ENCODE data around the gene VSTM2L. TPM values are rescaled to one million over a fixed set of nuclear protein-coding genes. Genes with fewer than 3 reads are reported as not detected.

The VSTM2L gene
- total and polyA plus RNA-seq, 2 donors (not counting 1 experiment from before 2014, with no cell fraction given): 0.66 to 1.7 TPM

DNA sequence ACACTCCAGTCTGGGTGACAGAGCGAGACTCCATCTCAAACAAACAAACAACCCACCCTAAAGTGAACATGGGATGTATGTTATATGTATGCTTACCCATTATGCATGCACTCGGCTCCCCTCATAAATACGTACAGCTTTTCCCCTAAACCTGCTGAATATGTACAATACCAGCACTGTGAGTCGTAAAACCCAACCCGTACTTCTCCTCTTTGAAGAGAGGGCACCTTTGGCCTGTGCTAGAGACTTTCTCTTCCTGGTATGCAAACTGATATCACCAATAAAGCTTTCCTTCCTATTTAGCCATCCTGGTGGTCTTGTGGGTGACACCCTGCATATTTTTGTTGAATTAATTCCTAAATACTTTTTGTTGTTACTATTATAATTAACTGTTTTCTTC, 51.3 kb downstream of the VSTM2L start:
- Histone ChIP-seq H3K4me2 (ENCODE audit: extremely low read depth, insufficient read depth, low read length) (no peak overlapping the region), H3K9me3 (ENCODE audit: control insufficient read depth, insufficient read depth, low read depth, low read length) (no peaks in the 10 kb centered on the region), H3K9ac (ENCODE audit: insufficient read depth, low read length) (no peak overlapping the region), H4K20me1 (ENCODE audit: control insufficient read depth, extremely low read depth, insufficient read depth, low read length) (no peaks in the 10 kb centered on the region), H3K36me3 (ENCODE audit: control insufficient read depth, insufficient read depth, low read length) (no peaks in the 10 kb centered on the region), H3K4me3 (replicated peaks in 1 of 4; ENCODE audit: control extremely low read depth in 1 of 4, insufficient read depth in 1 of 4, low read depth in 3 of 4, low read length in 4 of 4) (no peak overlapping the region), H3K27me3 (ENCODE audit: control insufficient read depth, insufficient read depth, low read length) (peaks cover 11% of the 10 kb centered on the region), H3K27ac (ENCODE audit: insufficient read depth, low read length) (no peak overlapping the region), H2AFZ (ENCODE audit: low read length) (no peak overlapping the region), H3K4me1 (ENCODE audit: control insufficient read depth, extremely low read depth, insufficient read depth, low read length) (no peaks in the 10 kb centered on the region), H3K79me2 (ENCODE audit: control insufficient read depth, insufficient read depth, low read length) (no peaks in the 10 kb centered on the region)
- TF ChIP-seq, protein P1, sequence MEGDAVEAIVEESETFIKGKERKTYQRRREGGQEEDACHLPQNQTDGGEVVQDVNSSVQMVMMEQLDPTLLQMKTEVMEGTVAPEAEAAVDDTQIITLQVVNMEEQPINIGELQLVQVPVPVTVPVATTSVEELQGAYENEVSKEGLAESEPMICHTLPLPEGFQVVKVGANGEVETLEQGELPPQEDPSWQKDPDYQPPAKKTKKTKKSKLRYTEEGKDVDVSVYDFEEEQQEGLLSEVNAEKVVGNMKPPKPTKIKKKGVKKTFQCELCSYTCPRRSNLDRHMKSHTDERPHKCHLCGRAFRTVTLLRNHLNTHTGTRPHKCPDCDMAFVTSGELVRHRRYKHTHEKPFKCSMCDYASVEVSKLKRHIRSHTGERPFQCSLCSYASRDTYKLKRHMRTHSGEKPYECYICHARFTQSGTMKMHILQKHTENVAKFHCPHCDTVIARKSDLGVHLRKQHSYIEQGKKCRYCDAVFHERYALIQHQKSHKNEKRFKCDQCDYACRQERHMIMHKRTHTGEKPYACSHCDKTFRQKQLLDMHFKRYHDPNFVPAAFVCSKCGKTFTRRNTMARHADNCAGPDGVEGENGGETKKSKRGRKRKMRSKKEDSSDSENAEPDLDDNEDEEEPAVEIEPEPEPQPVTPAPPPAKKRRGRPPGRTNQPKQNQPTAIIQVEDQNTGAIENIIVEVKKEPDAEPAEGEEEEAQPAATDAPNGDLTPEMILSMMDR (conservative IDR thresholded peaks at IDR 0.05 in 1 of 2, IDR thresholded peaks at IDR 0.05 in 1 of 2; ENCODE audit: low read depth in 1 of 2, low read length in 2 of 2): no peak
- no peak for TF ChIP-seq EZH2 (IDR thresholded peaks at IDR 0.05; ENCODE audit: low read length, missing control alignments)
- no peak for DNase-seq (ENCODE audit: low read depth in 2 of 2)

DNA sequence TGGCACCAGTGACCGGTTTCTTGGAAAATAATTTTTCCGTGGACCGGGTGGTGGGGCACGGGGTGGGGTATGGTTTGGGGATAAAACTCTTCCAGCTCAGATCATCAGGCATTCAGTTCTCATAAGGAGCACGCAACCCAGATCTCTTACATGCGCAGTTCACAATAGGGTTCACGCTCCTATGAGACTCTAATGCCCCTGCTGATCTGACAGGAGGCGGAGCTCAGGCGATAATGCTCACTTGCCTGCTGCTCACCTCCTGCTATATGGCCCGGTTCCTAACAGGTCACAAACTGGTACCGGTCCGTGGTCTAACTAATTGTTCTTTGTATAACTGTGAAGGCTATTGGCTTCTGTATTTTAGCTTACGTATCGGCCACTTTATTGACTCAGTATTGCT, 51.7 kb downstream of the VSTM2L start:
- H3K9ac ChIP-seq (ENCODE audit: insufficient read depth, low read length): no peak overlapping the region
- peaks cover 11% of the 10 kb centered on the region for H3K27me3 ChIP-seq (ENCODE audit: control insufficient read depth, insufficient read depth, low read length)
- H3K79me2 ChIP-seq (ENCODE audit: control insufficient read depth, insufficient read depth, low read length): no peaks in the 10 kb centered on the region
- no peaks in the 10 kb centered on the region for H3K36me3 ChIP-seq (ENCODE audit: control insufficient read depth, insufficient read depth, low read length)
- no peaks in the 10 kb centered on the region for H4K20me1 ChIP-seq (ENCODE audit: control insufficient read depth, extremely low read depth, insufficient read depth, low read length)
- no peak overlapping the region for H3K27ac ChIP-seq (ENCODE audit: insufficient read depth, low read length)
- no peak for DNase-seq (ENCODE audit: low read depth in 2 of 2)
- no peak overlapping the region for H3K4me3 ChIP-seq (replicated peaks in 1 of 4; ENCODE audit: control extremely low read depth in 1 of 4, insufficient read depth in 1 of 4, low read depth in 3 of 4, low read length in 4 of 4)
- no peak overlapping the region for H2AFZ ChIP-seq (ENCODE audit: low read length)
- H3K4me1 ChIP-seq (ENCODE audit: control insufficient read depth, extremely low read depth, insufficient read depth, low read length): no peaks in the 10 kb centered on the region
- H3K9me3 ChIP-seq (ENCODE audit: control insufficient read depth, insufficient read depth, low read depth, low read length): no peaks in the 10 kb centered on the region
- TF ChIP-seq, protein P1 (conservative IDR thresholded peaks at IDR 0.05 in 1 of 2, IDR thresholded peaks at IDR 0.05 in 1 of 2; ENCODE audit: low read depth in 1 of 2, low read length in 2 of 2): no peak
- no peak overlapping the region for H3K4me2 ChIP-seq (ENCODE audit: extremely low read depth, insufficient read depth, low read length)

DNA sequence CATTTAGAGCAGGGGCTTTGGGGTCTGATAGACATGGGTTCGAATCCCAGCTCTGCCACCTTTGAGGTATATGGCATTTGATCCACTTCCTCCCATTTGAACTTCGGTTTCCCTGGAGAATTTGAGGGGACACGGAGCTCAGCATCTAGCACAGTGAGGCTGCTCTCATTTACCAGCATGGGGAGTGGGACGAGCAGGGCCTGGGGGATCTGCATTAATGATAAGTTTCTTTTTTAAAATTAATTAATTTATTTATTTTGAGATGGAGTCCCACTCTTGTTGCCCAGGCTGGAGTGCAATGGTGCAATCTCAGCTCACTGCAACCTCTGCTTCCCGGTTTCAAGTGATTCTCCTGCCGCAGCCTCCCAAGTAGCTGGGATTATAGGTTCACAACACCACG, 52.6 kb downstream of the VSTM2L start:
- Histone ChIP-seq H3K4me3 (replicated peaks in 1 of 4; ENCODE audit: control extremely low read depth in 1 of 4, insufficient read depth in 1 of 4, low read depth in 3 of 4, low read length in 4 of 4) (no peak overlapping the region), H4K20me1 (ENCODE audit: control insufficient read depth, extremely low read depth, insufficient read depth, low read length) (no peaks in the 10 kb centered on the region), H3K4me2 (ENCODE audit: extremely low read depth, insufficient read depth, low read length) (no peak overlapping the region), H2AFZ (ENCODE audit: low read length) (no peak overlapping the region), H3K4me1 (ENCODE audit: control insufficient read depth, extremely low read depth, insufficient read depth, low read length) (no peaks in the 10 kb centered on the region), H3K9ac (ENCODE audit: insufficient read depth, low read length) (no peak overlapping the region), H3K9me3 (ENCODE audit: control insufficient read depth, insufficient read depth, low read depth, low read length) (no peaks in the 10 kb centered on the region), H3K27ac (ENCODE audit: insufficient read depth, low read length) (no peak overlapping the region), H3K79me2 (ENCODE audit: control insufficient read depth, insufficient read depth, low read length) (no peaks in the 10 kb centered on the region), H3K27me3 (ENCODE audit: control insufficient read depth, insufficient read depth, low read length) (peaks cover 11% of the 10 kb centered on the region), H3K36me3 (ENCODE audit: control insufficient read depth, insufficient read depth, low read length) (no peaks in the 10 kb centered on the region)
- DNase-seq (ENCODE audit: low read depth in 2 of 2): no peak
- TF ChIP-seq, protein P1 (conservative IDR thresholded peaks at IDR 0.05 in 1 of 2, IDR thresholded peaks at IDR 0.05 in 1 of 2; ENCODE audit: low read depth in 1 of 2, low read length in 2 of 2): no peak

Data from fibroblast of lung (primary cell).